GM19468 (cell line): ENCODE measurements around the gene KRTAP5-3.
"Not testable (repeated sequence)": the region's sequence is repeated elsewhere in the genome, so short reads cannot be mapped to it uniquely, and the experiment has no call there.

Experiments
- ATAC-seq: cut with Tn5 transposase; IDR thresholded peaks from one replicate; pipeline ENCODE4 v1.9.1; 2021; ENCODE audit warnings: mild to moderate bottlenecking, moderate library complexity, moderate number of reproducible peaks; ENCODE audit not compliant: unreplicated experiment; ENCODE audit errors: extremely low read depth

KRTAP5-3 gene

GRCh38 chr11:1624621-1625020 lies 16.4 kb upstream of the KRTAP5-3 start:
- no peak for ATAC-seq

GRCh38 chr11:1623716-1624115 lies 15.5 kb upstream of the KRTAP5-3 start:
- ATAC-seq: no peak

GRCh38 chr11:1622086-1622485 lies 13.8 kb upstream of the KRTAP5-3 start, which contains the start of gene KRTAP5-4:
Gene KRTAP5-4 (minus strand): TSS chr11:1622138. CDS start chr11:1622093, 45 bp downstream.
- ATAC-seq: no peak

DNA sequence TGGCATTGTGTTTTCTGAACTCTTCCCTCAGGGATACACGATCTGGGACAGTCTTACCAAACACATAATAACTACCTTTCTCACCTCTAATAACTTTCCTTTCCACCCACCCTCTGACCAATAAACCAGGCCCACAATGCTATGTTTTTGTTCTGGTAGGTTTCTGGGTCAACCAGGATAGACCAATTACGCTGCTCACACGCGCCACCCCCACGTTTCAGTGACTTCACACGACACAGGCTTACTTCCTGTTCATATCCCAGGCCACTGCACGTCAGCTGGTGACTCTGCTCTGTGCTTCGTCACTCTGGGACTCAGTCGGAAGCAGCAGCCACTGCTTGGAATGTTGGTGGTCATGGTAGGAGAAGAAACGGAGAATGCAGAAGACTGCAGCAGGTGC lies 11.2 kb upstream of the KRTAP5-3 start:
- no peak for ATAC-seq

- no peak for ATAC-seq
Measured at GRCh38 chr11:1618231-1618630, 10.0 kb upstream of the KRTAP5-3 start.

- not testable (repeated sequence) for ATAC-seq
Measured at GRCh38 chr11:1607901-1608300, 362 bp downstream of the KRTAP5-3 start.

DNA sequence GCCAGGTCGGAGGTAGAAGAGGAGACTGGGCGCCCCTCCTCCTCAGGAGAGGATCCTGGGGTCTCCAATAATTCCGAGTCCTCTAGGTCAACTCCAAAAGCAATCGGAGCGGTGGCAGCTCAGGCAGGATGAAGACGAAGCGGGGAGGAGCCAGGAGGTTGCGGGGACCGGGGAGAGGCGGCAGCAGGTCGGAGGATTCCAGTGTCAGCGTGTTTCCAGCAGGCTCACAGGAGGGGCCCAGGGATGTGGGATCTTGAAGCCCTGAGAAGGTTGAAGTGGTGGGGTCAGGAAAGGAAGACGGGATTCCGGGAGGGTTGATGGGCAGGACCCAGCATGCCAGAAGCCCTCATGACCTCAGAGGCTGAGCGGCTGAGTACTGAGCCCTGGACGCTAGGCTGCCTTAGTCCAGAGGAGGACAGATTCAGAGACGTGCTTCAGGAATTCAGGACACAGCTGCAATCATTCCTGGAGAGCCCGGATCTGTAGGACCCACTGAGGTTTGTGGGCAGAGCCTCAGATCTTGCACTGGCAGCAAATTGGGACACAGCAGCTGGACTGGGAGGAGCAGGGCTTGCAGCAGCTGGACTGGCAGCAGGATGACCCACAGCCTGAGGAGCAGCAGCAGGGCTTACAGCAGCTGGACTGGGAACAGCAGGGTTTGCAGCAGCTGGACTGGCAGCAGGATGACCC lies 962 bp downstream of the KRTAP5-3 start:
- not testable (repeated sequence) for ATAC-seq

GRCh38 chr11:1605923-1606322 lies 2.3 kb downstream of the KRTAP5-3 start:
- ATAC-seq: peak; percentile 68

DNA sequence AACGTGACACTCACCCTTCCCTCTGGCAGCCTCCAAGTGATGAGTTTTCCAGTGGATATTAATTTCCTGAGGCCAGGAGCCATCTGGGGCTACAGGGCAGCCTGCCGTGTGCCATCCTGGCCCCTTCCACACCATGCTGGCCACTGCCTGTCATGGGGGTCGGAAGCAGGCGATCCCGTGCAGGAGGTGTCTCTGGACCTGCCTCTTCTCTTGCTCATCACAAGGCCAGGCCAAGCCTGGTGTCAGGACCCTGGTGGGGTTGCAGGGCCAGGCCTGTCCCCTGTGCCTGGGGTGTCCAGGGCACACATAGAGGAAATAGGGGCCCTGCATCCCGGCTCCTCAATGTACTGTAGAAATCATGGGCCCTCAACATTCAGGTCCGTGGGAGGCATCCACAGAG lies 3.6 kb downstream of the KRTAP5-3 start:
- ATAC-seq: no peak

DNA sequence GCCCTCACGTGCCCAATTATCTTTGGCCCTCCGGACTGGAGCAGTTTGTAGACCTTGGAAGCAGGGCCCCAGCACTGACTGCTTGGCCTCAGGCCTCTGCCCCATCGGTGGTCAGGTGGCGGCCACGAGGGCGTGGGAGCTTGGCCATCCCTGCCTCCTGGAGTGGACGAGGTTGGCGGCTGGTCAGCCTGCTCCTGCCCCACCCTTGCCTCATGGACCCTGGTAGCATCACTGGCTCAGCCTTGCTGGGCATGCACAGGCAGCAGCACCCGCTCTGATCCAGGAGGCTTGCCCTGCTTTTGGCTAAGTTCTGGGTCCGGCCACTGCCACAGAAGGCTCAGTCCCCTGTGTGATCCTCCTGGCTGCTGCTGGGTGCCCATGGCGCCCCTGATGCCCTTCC lies 4.1 kb downstream of the KRTAP5-3 start:
- ATAC-seq: no peak

GRCh38 chr11:1603629-1604028 lies 4.6 kb downstream of the KRTAP5-3 start:
- no peak for ATAC-seq

DNA sequence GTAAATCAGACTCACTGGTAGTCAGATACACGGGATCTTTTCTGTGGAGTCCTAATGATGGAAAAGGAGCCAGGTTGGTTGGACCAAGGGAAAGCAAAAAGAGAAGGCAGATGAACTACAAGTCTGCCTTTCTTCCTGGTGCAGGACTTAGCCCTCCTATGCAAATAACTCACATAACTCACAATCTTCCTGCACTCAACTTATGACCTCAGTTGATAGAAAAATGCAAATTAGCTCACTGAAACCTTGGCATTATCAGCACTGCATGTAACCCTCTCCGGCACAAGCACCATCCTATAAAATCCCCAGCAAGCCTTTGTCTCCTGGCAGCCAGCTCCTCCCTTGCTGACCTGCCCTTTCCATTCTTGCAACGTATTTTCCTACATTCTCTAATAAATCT lies 6.6 kb downstream of the KRTAP5-3 start:
- ATAC-seq: not testable (repeated sequence)

- no peak for ATAC-seq
Measured at GRCh38 chr11:1600626-1601025, 7.6 kb downstream of the KRTAP5-3 start.

DNA sequence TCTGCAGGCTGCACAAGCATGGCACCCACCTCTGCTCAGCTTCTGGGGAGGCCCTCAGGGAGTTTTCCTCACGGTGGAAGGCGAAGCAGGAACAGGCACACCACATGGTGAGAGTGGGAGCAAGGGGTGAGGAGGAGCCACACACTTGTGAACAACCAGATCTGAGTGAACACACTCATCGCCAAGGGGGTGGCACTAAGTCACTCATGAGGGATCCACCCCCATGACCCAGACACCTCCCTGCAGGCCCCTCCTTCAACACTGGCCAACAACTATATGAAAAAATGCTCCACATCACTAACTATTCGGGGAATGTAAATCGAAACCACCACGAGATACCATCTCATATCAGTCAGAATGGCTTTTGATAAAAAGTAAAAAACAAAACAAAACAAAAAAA lies 9.4 kb downstream of the KRTAP5-3 start:
- ATAC-seq: no peak

GRCh38 chr11:1598406-1598805 lies 9.9 kb downstream of the KRTAP5-3 start:
- not testable (repeated sequence) for ATAC-seq

DNA sequence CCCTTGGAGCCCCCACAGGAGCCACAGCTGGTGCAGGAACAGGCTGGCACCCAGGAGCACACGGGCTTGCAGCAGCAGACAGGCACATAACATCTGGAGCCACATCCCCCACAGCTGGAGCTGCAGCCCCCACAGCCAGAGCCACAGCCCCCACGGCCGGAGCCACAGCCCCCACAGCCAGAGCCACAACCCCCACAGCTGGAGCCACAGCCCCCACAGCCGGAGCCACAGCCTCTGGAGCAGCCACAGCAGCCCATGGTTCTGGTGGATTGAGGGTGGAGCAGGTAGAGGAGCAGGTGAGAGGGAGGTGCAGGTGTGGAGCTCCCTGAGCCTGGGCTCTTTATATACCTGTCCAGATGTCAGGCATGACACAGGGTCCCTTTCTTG lies 10.3 kb downstream of the KRTAP5-3 start, which contains the start of gene KRTAP5-2:
KRTAP5-2 (minus strand) TSS at position 301 of the 387 bp plus-strand sequence; CDS start at position 257, 44 bp downstream.
- no peak for ATAC-seq

- ATAC-seq: no peak
Measured at GRCh38 chr11:1597331-1597993, 10.8 kb downstream of the KRTAP5-3 start.

DNA sequence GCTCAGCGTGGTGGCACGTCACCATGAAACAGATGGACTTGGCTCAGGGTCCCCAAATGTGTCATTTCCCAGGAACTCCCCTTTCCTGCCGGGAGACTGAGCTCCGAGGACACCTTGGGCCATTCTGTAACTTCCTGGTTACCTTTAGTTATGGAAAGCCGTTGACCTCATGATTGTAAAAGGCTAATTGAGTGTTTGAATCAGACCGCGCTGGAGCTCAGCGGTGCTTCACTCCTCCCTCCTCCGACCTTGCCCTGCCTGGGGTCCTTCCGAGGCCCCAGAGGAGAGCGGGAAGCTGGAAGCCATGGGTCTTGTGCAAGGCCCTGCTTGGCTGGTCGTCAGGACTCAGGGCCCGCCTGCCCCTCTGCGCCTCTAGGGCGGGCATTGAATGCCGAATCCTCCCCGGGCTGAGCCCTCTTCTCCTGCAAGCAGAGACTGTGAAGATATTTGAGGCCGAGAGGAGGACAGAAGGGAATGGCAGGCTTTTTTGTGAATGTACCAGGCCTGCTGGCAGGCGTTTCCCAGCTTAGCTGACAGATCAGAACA lies 11.6 kb downstream of the KRTAP5-3 start:
- not testable (repeated sequence) for ATAC-seq

DNA sequence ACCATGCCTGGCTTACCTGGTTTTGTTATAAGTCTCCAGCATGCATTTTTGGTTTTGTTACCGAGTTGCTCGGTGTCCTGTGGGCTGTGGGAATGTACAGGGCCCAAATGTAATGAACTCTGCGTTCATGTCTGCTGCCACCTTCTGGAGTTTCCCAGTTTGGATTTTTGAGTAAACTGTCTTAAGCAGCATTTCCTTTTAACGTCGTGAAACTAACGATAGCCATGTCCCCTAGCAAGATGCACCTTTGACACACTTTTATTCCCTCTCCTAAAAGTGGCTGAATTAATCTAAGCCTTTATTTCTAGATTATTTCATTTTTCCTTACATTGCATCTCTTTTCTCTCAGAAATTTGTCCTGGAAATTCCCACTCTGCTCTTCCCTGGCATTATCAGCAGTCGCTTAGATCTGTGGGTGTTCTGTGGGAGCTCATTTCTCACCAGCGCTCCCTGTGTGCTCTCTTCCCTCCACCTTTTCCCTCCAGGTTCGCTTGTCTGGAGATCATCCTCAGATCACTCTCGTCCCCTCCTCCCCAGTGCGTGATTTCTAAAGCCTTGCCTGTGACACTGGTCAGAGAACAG lies 12.2 kb downstream of the KRTAP5-3 start:
- ATAC-seq: not testable (repeated sequence)

DNA sequence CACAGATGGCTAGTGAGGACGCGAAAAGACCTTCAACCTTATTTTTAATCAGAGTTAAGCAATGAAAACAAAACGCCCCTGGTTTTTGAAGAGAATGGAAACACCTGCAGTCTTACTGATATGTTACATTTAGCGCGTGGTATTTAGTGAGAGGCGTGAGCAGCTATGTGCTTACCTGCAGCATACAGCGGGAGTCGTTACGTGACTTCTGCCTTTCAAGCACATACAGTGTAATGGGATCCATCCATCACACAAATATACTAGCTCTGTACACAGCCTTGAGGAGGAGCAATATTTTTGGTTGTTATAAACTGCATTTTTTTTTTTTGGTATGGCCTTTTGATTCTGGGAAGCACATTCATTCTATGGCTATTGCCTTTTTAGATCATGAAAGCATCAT lies 15.6 kb downstream of the KRTAP5-3 start:
- no peak for ATAC-seq

DNA sequence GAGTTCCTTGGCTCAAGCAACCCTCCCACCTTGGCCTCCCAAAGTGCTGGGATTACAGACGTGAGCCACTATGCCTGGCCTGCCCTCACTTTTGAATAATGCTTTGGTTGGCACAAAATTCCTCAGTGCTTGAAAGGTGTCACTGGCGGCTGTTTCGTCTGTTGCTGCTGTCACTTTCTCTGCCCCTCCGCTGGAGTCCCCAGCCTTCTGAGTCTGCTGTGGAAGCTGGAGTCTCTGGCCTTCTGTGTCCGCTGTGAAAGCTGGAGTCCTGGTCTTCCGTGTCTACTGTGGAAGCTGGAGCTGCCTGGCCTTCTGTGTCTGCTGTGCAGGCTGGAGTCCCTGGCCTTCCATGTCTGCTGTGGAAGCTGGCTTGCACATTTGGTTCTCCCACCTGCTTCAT lies 18.3 kb downstream of the KRTAP5-3 start:
- no peak for ATAC-seq
